Thyroid gland (tissue), 4 donors: Measurements from ENCODE around the gene TMEM11. TPM values are rescaled to one million over a fixed set of nuclear protein-coding genes. Genes with fewer than 3 reads are reported as not detected.

Experiments used
- DNase-seq, 2 donors: peaks; one replicate each; pipeline ENCODE4 v3.0.0-alpha.2; 2019
- H3K27ac ChIP-seq, 3 donors: fragments of 200-600 bp; sonication (generic); 1 replicate in 2 of 3; 2 replicates in 1 of 3; pipeline ENCODE4 v1.5.1; 2016 to 2019; ENCODE audit warnings: mild to moderate bottlenecking in 1 of 3, moderate library complexity in 1 of 3
- H3K27me3 ChIP-seq: fragments of 200-600 bp; sonication (generic); one replicate; pipeline ENCODE4 v1.5.1; 2019
- H3K36me3 ChIP-seq, 2 donors: fragments of 200-600 bp; sonication (generic); one replicate each; pipeline ENCODE4 v1.5.1; 2016 to 2019
- H3K4me1 ChIP-seq, 2 donors: fragments of 200-600 bp; sonication (generic); one replicate each; pipeline ENCODE4 v1.5.1; 2017 to 2019
- H3K4me3 ChIP-seq, 3 donors: fragments of 200-600 bp; sonication (generic); replicated peaks in 1 of 3; 1 replicate in 2 of 3; 2 replicates in 1 of 3; pipeline ENCODE4 v1.5.1; 2016; ENCODE audit warnings: mild to moderate bottlenecking in 1 of 3
- H3K9me3 ChIP-seq: fragments of 200-600 bp; sonication (generic); one replicate; pipeline ENCODE4 v1.5.1; 2017
- POLR2A ChIP-seq, 2 donors: fragments of 450-650 bp; IDR thresholded peaks; one replicate each; pipeline ENCODE4 v1.6.1; 2017; ENCODE audit warnings: antibody characterized with exemption in 2 of 2, mild to moderate bottlenecking in 2 of 2, moderate library complexity in 1 of 2
- WGBS, 2 donors: methylation state at CpG; one replicate each; pipeline ENCODE4 v1.1.5; 2017; 5-methylcytosine and 5-hydroxymethylcytosine counted together
- intact Hi-C: fragments of 100-400 bp; cut with DNase I; formaldehyde crosslinking; loops from one replicate; pipeline ENCODE4 v1.15.1; 2023
- total RNA-seq, 4 donors: library from RNA; depleted of rRNA; stranded (reverse); fragments of >200 nt; gene quantifications; one replicate each; pipeline ENCODE4 v1.2.3, GENCODE V29; 2016
- TF ChIP-seq, protein P1 (sequence below), 6 experiments: fragments of 200-600 bp in 3 of 6; fragments of 450-650 bp in 3 of 6; sonication (generic) in 3 of 6; IDR thresholded peaks; one replicate each; pipeline ENCODE4 v1.5.1; 2016 to 2019; ENCODE audit warnings: antibody characterized with exemption in 6 of 6, mild to moderate bottlenecking in 2 of 6, inconsistent platforms in 1 of 6, moderate library complexity in 1 of 6

Gene TMEM11
- total RNA-seq, 4 donors from 2014 or later, result 20.7 to 35.7 (median 24.7) TPM

- no peaks in the 10 kb centered on the region for H3K9me3 ChIP-seq
- 98% methylated on average over 17 of the region's 17 CpGs for WGBS, 2 donors
- no peak overlapping the region for H3K27ac ChIP-seq
- peaks cover 13 to 19% of the 10 kb centered on the region in 2 donors for H3K4me1 ChIP-seq
- no peak for DNase-seq
- TF ChIP-seq POLR2A (IDR thresholded peaks at IDR 0.05), result no peak
- TF ChIP-seq, protein P1, sequence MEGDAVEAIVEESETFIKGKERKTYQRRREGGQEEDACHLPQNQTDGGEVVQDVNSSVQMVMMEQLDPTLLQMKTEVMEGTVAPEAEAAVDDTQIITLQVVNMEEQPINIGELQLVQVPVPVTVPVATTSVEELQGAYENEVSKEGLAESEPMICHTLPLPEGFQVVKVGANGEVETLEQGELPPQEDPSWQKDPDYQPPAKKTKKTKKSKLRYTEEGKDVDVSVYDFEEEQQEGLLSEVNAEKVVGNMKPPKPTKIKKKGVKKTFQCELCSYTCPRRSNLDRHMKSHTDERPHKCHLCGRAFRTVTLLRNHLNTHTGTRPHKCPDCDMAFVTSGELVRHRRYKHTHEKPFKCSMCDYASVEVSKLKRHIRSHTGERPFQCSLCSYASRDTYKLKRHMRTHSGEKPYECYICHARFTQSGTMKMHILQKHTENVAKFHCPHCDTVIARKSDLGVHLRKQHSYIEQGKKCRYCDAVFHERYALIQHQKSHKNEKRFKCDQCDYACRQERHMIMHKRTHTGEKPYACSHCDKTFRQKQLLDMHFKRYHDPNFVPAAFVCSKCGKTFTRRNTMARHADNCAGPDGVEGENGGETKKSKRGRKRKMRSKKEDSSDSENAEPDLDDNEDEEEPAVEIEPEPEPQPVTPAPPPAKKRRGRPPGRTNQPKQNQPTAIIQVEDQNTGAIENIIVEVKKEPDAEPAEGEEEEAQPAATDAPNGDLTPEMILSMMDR (IDR thresholded peaks at IDR 0.05), result no peak
- intact Hi-C loops, result no loop called here
- no peaks in the 10 kb centered on the region for H3K36me3 ChIP-seq
- no peak overlapping the region for H3K4me3 ChIP-seq
- H3K27me3 ChIP-seq, result no peaks in the 10 kb centered on the region
Measured at GRCh38 chr17:21171970-21172510, 41.9 kb downstream of the TMEM11 start.

DNA sequence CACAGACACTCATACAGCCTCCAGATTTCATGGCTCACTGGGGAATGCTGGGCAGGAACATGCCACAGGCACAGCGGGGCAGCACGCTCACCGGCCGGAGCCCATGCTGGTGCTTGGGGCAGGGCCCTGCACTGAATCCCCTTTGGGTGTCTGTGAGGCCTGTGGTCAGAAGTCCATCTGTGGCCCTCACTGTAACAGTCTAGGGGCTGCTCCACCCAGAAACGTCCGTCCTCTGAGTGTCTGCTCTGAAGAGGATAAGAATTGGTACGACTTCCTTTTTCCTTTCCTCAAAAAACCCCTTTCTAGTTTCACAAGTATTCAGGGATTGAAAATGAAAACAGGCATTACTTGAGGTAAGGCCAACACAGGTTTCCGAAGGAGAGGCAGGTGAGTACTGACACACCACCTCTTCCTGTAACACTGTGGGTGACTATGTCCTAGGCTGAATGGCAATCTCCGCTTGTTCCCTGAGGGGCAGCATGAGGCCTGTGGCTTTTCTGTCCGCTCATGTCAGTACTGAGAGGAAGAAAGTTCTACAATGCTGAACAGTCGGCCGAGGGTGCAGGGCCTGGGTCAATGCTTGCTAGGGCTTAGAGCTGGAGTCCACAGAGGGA, 42.5 kb downstream of the TMEM11 start:
- WGBS, 2 donors, result 90 to 92% methylated on average over 11 to 12 of the region's 12 CpGs
- no peak for DNase-seq
- Histone ChIP-seq H3K36me3 (no peaks in the 10 kb centered on the region), H3K4me3 (no peak overlapping the region), H3K27ac (no peak overlapping the region), H3K4me1 (peaks cover 13 to 19% of the 10 kb centered on the region in 2 donors), H3K9me3 (no peaks in the 10 kb centered on the region), H3K27me3 (no peaks in the 10 kb centered on the region)
- TF ChIP-seq, protein P1 (IDR thresholded peaks at IDR 0.05), result no peak
- no peak for TF ChIP-seq POLR2A (IDR thresholded peaks at IDR 0.05)
- intact Hi-C loops, result no loop called here

DNA sequence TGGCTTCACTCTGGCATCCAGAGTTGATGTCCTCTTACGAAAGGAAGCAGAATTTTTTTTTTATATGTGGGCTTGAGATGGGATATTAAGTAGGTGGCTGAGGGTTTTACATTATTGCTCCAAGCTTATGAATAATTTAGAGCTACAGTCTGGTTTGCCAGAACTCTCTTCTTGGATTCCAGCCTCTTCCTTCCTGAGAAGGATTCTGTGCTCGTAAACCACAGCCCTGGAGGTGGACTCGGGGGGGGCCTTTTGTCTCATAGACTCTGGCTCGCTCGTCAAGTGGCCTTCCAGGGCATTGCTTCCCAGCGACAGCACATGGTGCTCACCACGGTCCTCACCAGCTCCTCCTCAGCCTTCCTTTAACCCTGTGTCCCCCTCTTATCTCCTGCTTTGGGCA, 43.2 kb downstream of the TMEM11 start:
- Histone ChIP-seq H3K36me3 (no peaks in the 10 kb centered on the region), H3K4me1 (peaks cover 18 to 19% of the 10 kb centered on the region in 2 donors), H3K4me3 (no peak overlapping the region), H3K27ac (no peak overlapping the region), H3K27me3 (no peaks in the 10 kb centered on the region), H3K9me3 (no peaks in the 10 kb centered on the region)
- no peak for DNase-seq
- TF ChIP-seq, protein P1 (IDR thresholded peaks at IDR 0.05), result no peak
- TF ChIP-seq POLR2A (IDR thresholded peaks at IDR 0.05), result no peak
- WGBS, 2 donors, result 64 to 72% methylated on average over 7 of the region's 7 CpGs
- intact Hi-C loops, result no loop called here

- TF ChIP-seq POLR2A (IDR thresholded peaks at IDR 0.05), result no peak
- TF ChIP-seq, protein P1 (IDR thresholded peaks at IDR 0.05), result no peak
- H3K4me3 ChIP-seq, result no peak overlapping the region
- DNase-seq, result no peak
- H3K9me3 ChIP-seq, result no peaks in the 10 kb centered on the region
- H3K36me3 ChIP-seq, result no peaks in the 10 kb centered on the region
- peaks cover 13% of the 10 kb centered on the region in 2 donors for H3K4me1 ChIP-seq
- no peak overlapping the region for H3K27ac ChIP-seq
- 60 to 77% methylated on average over 1 to 6 of the region's 7 CpGs for WGBS, 2 donors
- H3K27me3 ChIP-seq, result no peaks in the 10 kb centered on the region
- intact Hi-C loops, result no loop called here
Measured at GRCh38 chr17:21169496-21169895, 44.5 kb downstream of the TMEM11 start.

DNA sequence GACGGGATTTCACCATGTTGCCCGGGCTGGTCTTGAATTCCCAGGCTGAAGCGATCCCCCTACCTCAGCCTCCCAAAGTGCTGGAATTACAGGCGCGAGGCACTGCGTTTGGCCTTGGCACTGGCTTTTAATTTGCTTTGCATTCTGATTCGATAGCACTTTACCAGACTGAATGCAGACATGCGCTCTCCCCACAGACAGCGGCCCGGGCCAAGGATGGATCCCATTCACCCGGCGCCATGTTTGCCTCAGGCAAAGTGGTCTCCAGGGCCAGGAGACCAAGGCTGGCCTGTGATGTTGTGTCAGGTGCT, 45.5 kb downstream of the TMEM11 start:
- TF ChIP-seq POLR2A (IDR thresholded peaks at IDR 0.05), result no peak
- TF ChIP-seq, protein P1 (IDR thresholded peaks at IDR 0.05), result no peak
- H3K4me1 ChIP-seq, result peaks cover 3 to 10% of the 10 kb centered on the region in 2 donors
- H3K36me3 ChIP-seq, result no peaks in the 10 kb centered on the region
- no peak for DNase-seq
- no peaks in the 10 kb centered on the region for H3K9me3 ChIP-seq
- H3K27me3 ChIP-seq, result no peaks in the 10 kb centered on the region
- 97 to 98% methylated on average over 12 of the region's 12 CpGs for WGBS, 2 donors
- no peak overlapping the region for H3K4me3 ChIP-seq
- no peak overlapping the region for H3K27ac ChIP-seq
- intact Hi-C loops, result no loop called here
